OCI-LY1 (cell line): ENCODE results near the gene PRPF19.

ENCODE experiments used
- CTCF ChIP-seq: fragments of 200-600 bp; sonication (generic), shearing (Covaris generic); IDR thresholded peaks from 2 replicates; pipeline ENCODE4 v1.5.1; 2017; ENCODE audit warnings: mild to moderate bottlenecking, antibody characterized with exemption, low read length, moderate library complexity, mixed read lengths
- EZH2 ChIP-seq: fragments of 200-600 bp; sonication (generic), shearing (Covaris generic); IDR thresholded peaks from 2 replicates; pipeline ENCODE4 v1.8.0; 2017; ENCODE audit warnings: borderline replicate concordance, mixed run types, mild to moderate bottlenecking, antibody characterized with exemption, low read length, moderate library complexity, mixed read lengths

GRCh38 chr11:60842668-60843600 lies 63.5 kb downstream of the PRPF19 start:
- TF ChIP-seq CTCF (no peak), EZH2 (no peak)
